ENCODE results near the gene NSD1. TPM values are rescaled to one million over a fixed set of nuclear protein-coding genes. Genes with fewer than 3 reads are reported as not detected.

Gene NSD1
- total and polyA plus RNA-seq, 2 of the 4 experiments (the other 2 are of a cell fraction), result 7.7 to 31.0 TPM

GRCh38 chr5:177093803-177094202, 39.8 kb upstream of the NSD1 start:
- ATAC-seq (ENCODE audit: low read depth) (no peak), DNase-seq (no peak)
- dilution Hi-C loops (cut with HindIII; ENCODE audit: low sequenced_read_pairs, unreplicated experiment) (no loop called here), intact Hi-C loops (cut with micrococcal nuclease) (no loop called here), in situ Hi-C loops (cut with MboI; ENCODE audit: low sequenced_read_pairs) (no loop called here)
- no CpG with 5 or more reads among the region's 6 CpGs for WGBS, 2 experiments (ENCODE audit: extremely low coverage in 2 of 2, insufficient read length in 1 of 2)
- Histone ChIP-seq H3K56ac (ENCODE audit: extremely low read depth, insufficient read depth, low read length) (0 out of 2 replicates have a peak overlapping the region, but pooled peaks have one; percentile 32), H2AFZ (replicated peaks; ENCODE audit: low read length, poor library complexity) (no peak overlapping the region), H2BK15ac (ENCODE audit: low read depth, low read length) (0 out of 3 replicates have a peak overlapping the region, but pooled peaks have one; percentile 43), H4K20me1 (ENCODE audit: insufficient read depth, low read length) (no peaks in the 10 kb centered on the region; the same call in 1 of the 2 replicates), H4K91ac (ENCODE audit: insufficient read depth, low read depth, low read length) (peak overlapping the region; percentile 52; the same call in 1 of the 2 replicates), H2BK20ac (ENCODE audit: low read depth, low read length) (peak overlapping the region; percentile 47), H3K4me2 (ENCODE audit: low read depth, low read length) (no peak overlapping the region), H3K79me1 (ENCODE audit: low read depth in 1 of 2, low read length in 2 of 2) (no peaks in the 10 kb centered on the region), H3K4me1 (ENCODE audit: control insufficient read depth, insufficient read depth, low read length) (peaks cover 31% of the 10 kb centered on the region), H2AK5ac (ENCODE audit: low read depth, low read length) (peak overlapping the region; percentile 74), H4K8ac (ENCODE audit: low read depth in 2 of 2, low read length in 2 of 2) (peak overlapping the region; percentile 46 to 54; a peak in 2 of 4 replicates), H3K9me1 (ENCODE audit: insufficient read depth, low read length) (0 out of 2 replicates have a peak, but pooled peaks cover 9% of the 10 kb centered on the region), H3K23ac (ENCODE audit: low read depth, low read length) (no peak overlapping the region), H3K9me3 (ENCODE audit: control insufficient read depth, insufficient read depth, low read length) (no peaks in the 10 kb centered on the region), H4K5ac (ENCODE audit: low read depth, low read length) (peak overlapping the region; percentile 56), H3K4ac (ENCODE audit: low read depth, low read length) (peak overlapping the region; percentile 38), H3K27me3 (ENCODE audit: control insufficient read depth, insufficient read depth, low read length) (no peaks in the 10 kb centered on the region), H2BK5ac (ENCODE audit: low read depth, low read length, poor library complexity, severe bottlenecking) (no peak overlapping the region), H3K14ac (replicated peaks; ENCODE audit: low read depth, low read length) (0 out of 2 replicates have a peak overlapping the region, but pooled peaks have one; percentile 24), H3K9ac (ENCODE audit: low read depth, low read length) (no peak overlapping the region), H2AK9ac (replicated peaks; ENCODE audit: low read depth, low read length, poor library complexity) (peak overlapping the region; percentile 55), H3K27ac (ENCODE audit: insufficient read depth, low read length) (peak overlapping the region; percentile 85; the same call in 1 of the 2 replicates), H2BK120ac (ENCODE audit: low read depth, low read length) (peak overlapping the region; percentile 73; the same call in 1 of the 2 replicates), H3K4me3 (ENCODE audit: insufficient read depth, low read depth, low read length) (no peak overlapping the region), H3K36me3 (ENCODE audit: control insufficient read depth, insufficient read depth, low read length) (peaks cover 12% of the 10 kb centered on the region; the same call in 1 of the 2 replicates), H3K18ac (ENCODE audit: low read depth, low read length) (peak overlapping the region; percentile 64; the same call in 1 of the 2 replicates)
- ChIA-PET CTCF (interaction anchor here (1.4 kb wide), 1 partner anchor 17 kb away, joined by 4 read pairs; no protein-coding TSS in a partner anchor), POLR2A (ENCODE audit: unreplicated experiment) (no interaction called here)
- TF ChIP-seq MAZ (IDR thresholded peaks at IDR 0.05; ENCODE audit: borderline replicate concordance, low read depth, low read length) (no peak), BHLHE40 (IDR thresholded peaks at IDR 0.05; ENCODE audit: low read depth, low read length) (no peak), MAFK (IDR thresholded peaks at IDR 0.05; ENCODE audit: low read depth, low read length) (no peak), MXI1 (IDR thresholded peaks at IDR 0.05; ENCODE audit: borderline replicate concordance, low read depth, low read length) (no peak), NFE2L2 (IDR thresholded peaks at IDR 0.05; ENCODE audit: low read depth, low read length) (no peak), CEBPB (IDR thresholded peaks at IDR 0.05; ENCODE audit: low read depth, low read length) (no peak), FOS (IDR thresholded peaks at IDR 0.05; ENCODE audit: low read depth, low read length) (no peak), SMC3 (IDR thresholded peaks at IDR 0.05; ENCODE audit: low read depth, low read length) (no peak), RFX5 (IDR thresholded peaks at IDR 0.05; ENCODE audit: low read depth, low read length) (no peak), POLR2A (IDR thresholded peaks at IDR 0.05; ENCODE audit: low read depth, low read length) (no peak), RAD21 (IDR thresholded peaks at IDR 0.05; ENCODE audit: low read length) (no peak), RCOR1 (IDR thresholded peaks at IDR 0.05; ENCODE audit: insufficient replicate concordance, low read length) (no peak)
- TF ChIP-seq, protein P1, sequence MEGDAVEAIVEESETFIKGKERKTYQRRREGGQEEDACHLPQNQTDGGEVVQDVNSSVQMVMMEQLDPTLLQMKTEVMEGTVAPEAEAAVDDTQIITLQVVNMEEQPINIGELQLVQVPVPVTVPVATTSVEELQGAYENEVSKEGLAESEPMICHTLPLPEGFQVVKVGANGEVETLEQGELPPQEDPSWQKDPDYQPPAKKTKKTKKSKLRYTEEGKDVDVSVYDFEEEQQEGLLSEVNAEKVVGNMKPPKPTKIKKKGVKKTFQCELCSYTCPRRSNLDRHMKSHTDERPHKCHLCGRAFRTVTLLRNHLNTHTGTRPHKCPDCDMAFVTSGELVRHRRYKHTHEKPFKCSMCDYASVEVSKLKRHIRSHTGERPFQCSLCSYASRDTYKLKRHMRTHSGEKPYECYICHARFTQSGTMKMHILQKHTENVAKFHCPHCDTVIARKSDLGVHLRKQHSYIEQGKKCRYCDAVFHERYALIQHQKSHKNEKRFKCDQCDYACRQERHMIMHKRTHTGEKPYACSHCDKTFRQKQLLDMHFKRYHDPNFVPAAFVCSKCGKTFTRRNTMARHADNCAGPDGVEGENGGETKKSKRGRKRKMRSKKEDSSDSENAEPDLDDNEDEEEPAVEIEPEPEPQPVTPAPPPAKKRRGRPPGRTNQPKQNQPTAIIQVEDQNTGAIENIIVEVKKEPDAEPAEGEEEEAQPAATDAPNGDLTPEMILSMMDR (conservative IDR thresholded peaks at IDR 0.05; ENCODE audit: low read depth, low read length), result no peak
- TF ChIP-seq, protein P2, sequence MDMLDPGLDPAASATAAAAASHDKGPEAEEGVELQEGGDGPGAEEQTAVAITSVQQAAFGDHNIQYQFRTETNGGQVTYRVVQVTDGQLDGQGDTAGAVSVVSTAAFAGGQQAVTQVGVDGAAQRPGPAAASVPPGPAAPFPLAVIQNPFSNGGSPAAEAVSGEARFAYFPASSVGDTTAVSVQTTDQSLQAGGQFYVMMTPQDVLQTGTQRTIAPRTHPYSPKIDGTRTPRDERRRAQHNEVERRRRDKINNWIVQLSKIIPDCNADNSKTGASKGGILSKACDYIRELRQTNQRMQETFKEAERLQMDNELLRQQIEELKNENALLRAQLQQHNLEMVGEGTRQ (IDR thresholded peaks at IDR 0.05; ENCODE audit: low read depth, low read length), result no peak
- BruUV-seq (replicated peaks), result no TSS peak

Data from IMR-90 (cell line).